Gastroesophageal sphincter (tissue), 3 donors: Measurements from ENCODE around the gene NRG2.

Experiments used
- CTCF ChIP-seq, 4 experiments: fragments of 200-600 bp in 2 of 4; fragments of 450-650 bp in 2 of 4; sonication (generic) in 1 of 4; IDR thresholded peaks; one replicate each; pipeline ENCODE4 v1.5.1; 2017 to 2019; ENCODE audit warnings: antibody characterized with exemption in 4 of 4, mild to moderate bottlenecking in 2 of 4, moderate library complexity in 2 of 4
- EP300 ChIP-seq: sonication (generic); formaldehyde crosslinking; IDR thresholded peaks from one replicate; pipeline ENCODE4 v1.6.1; 2017; ENCODE audit warnings: antibody characterized with exemption, mild to moderate bottlenecking
- POLR2A ChIP-seq, 2 donors: fragments of 450-650 bp; IDR thresholded peaks; one replicate each; pipeline ENCODE4 v1.6.1; 2017; ENCODE audit warnings: antibody characterized with exemption in 2 of 2, mild to moderate bottlenecking in 2 of 2, moderate library complexity in 1 of 2
- POLR2AphosphoS5 ChIP-seq: sonication (generic); formaldehyde crosslinking; IDR thresholded peaks from one replicate; pipeline ENCODE4 v1.6.1; 2017; ENCODE audit warnings: antibody characterized with exemption

- TF ChIP-seq POLR2AphosphoS5 (no peak), CTCF (IDR thresholded peaks at IDR 0.05) (no peak), POLR2A (IDR thresholded peaks at IDR 0.05) (no peak), EP300 (no peak)
Measured at GRCh38 chr5:140017397-140018095, 25.6 kb downstream of the NRG2 start.
